HEK293 (cell line): Measurements from ENCODE around the gene MACF1.

Experiments used
- CTCF ChIA-PET: fragments of 350-600 bp; formaldehyde crosslinking; extraction: SDS; loops from one replicate; lab custom pipeline; 2021; ENCODE audit warnings: antibody characterized with exemption; lab: Yijun Ruan, JAX
- POLR2A ChIA-PET: fragments of 300-600 bp; formaldehyde crosslinking; extraction: SDS; loops from one replicate; lab custom pipeline; 2020; ENCODE audit warnings: antibody characterized with exemption, inconsistent platforms; lab: Yijun Ruan, JAX
- H3K27ac ChIP-seq: fragments of 200-500 bp; sonication (Bioruptor generic); 2 replicates; pipeline ENCODE4 v1.5.1; 2014; ENCODE audit warnings: low read depth, low read length, control low read depth, inconsistent platforms; ENCODE audit errors: extremely low read depth
- H3K36me3 ChIP-seq, 2 experiments: fragments of 200-500 bp in 1 of 2; sonication (Bioruptor generic) in 1 of 2; 1 replicate in 1 of 2; 2 replicates in 1 of 2; pipeline ENCODE4 v1.5.1; 2014 to 2017; ENCODE audit warnings: inconsistent platforms in 2 of 2, low read length in 2 of 2; ENCODE audit not compliant: control insufficient read depth in 2 of 2, insufficient read depth in 1 of 2
- H3K4me1 ChIP-seq: fragments of 200-500 bp; sonication (Bioruptor generic); 2 replicates; pipeline ENCODE4 v1.5.1; 2014; ENCODE audit warnings: mild to moderate bottlenecking, low read length, inconsistent platforms; ENCODE audit not compliant: control insufficient read depth, insufficient read depth
- H3K4me3 ChIP-seq: 2 replicates; pipeline ENCODE4 v1.5.1; 2011; ENCODE audit warnings: low read depth, mild to moderate bottlenecking, control low read depth, low read length, moderate library complexity
- H3K9me3 ChIP-seq: fragments of 200-500 bp; sonication (Bioruptor generic); 2 replicates; pipeline ENCODE4 v1.5.1; 2014; ENCODE audit warnings: low read depth, low read length, inconsistent platforms; ENCODE audit not compliant: control insufficient read depth, insufficient read depth
- BCL11A ChIP-seq: fragments of 450-650 bp; formaldehyde crosslinking; IDR thresholded peaks from 2 replicates; pipeline ENCODE4 v1.5.1; 2016; ENCODE audit warnings: low read depth, missing biosample characterization, missing genetic modification characterization
- GLIS1 ChIP-seq: fragments of 450-650 bp; formaldehyde crosslinking; IDR thresholded peaks from 2 replicates; pipeline ENCODE4 v1.5.1; 2016; ENCODE audit warnings: missing biosample characterization, missing genetic modification characterization
- KLF10 ChIP-seq: fragments of 450-650 bp; IDR thresholded peaks from 2 replicates; pipeline ENCODE4 v1.5.1; 2018; ENCODE audit warnings: missing biosample characterization, mild to moderate bottlenecking, missing genetic modification characterization
- SP7 ChIP-seq: fragments of 450-650 bp; formaldehyde crosslinking; IDR thresholded peaks from 2 replicates; pipeline ENCODE4 v1.5.1; 2016; ENCODE audit warnings: missing biosample characterization, missing genetic modification characterization
- ZBTB17 ChIP-seq: fragments of 450-650 bp; formaldehyde crosslinking; IDR thresholded peaks from 2 replicates; pipeline ENCODE4 v1.5.1; 2016; ENCODE audit warnings: missing biosample characterization, missing genetic modification characterization
- ZBTB8A ChIP-seq: fragments of 450-650 bp; formaldehyde crosslinking; IDR thresholded peaks from 2 replicates; pipeline ENCODE4 v1.5.1; 2016; ENCODE audit warnings: missing biosample characterization, missing genetic modification characterization
- ZEB2 ChIP-seq: fragments of 450-650 bp; formaldehyde crosslinking; IDR thresholded peaks from 2 replicates; pipeline ENCODE4 v1.5.1; 2016; ENCODE audit warnings: missing biosample characterization, missing genetic modification characterization
- ZFP41 ChIP-seq: fragments of 450-650 bp; formaldehyde crosslinking; IDR thresholded peaks from 2 replicates; pipeline ENCODE4 v1.5.1; 2016; ENCODE audit warnings: missing biosample characterization, missing genetic modification characterization, borderline replicate concordance
- ZIC2 ChIP-seq: fragments of 450-650 bp; formaldehyde crosslinking; IDR thresholded peaks from 2 replicates; pipeline ENCODE4 v1.5.1; 2016; ENCODE audit warnings: missing biosample characterization, missing genetic modification characterization
- ZNF121 ChIP-seq: fragments of 450-650 bp; formaldehyde crosslinking; IDR thresholded peaks from 2 replicates; pipeline ENCODE4 v1.5.1; 2016; ENCODE audit warnings: missing biosample characterization, missing genetic modification characterization
- ZNF140 ChIP-seq: fragments of 450-650 bp; formaldehyde crosslinking; IDR thresholded peaks from 2 replicates; pipeline ENCODE4 v1.5.1; 2016; ENCODE audit warnings: missing biosample characterization, missing genetic modification characterization
- ZNF175 ChIP-seq: fragments of 450-650 bp; formaldehyde crosslinking; IDR thresholded peaks from 2 replicates; pipeline ENCODE4 v1.5.1; 2016; ENCODE audit warnings: missing biosample characterization, missing genetic modification characterization
- ZNF341 ChIP-seq: fragments of 450-650 bp; formaldehyde crosslinking; IDR thresholded peaks from 2 replicates; pipeline ENCODE4; 2016; ENCODE audit warnings: low read depth, missing biosample characterization, missing genetic modification characterization
- ZNF354C ChIP-seq: fragments of 450-650 bp; formaldehyde crosslinking; IDR thresholded peaks from 2 replicates; pipeline ENCODE4 v1.5.1; 2016; ENCODE audit warnings: missing biosample characterization, missing genetic modification characterization, low read depth, borderline replicate concordance
- ZNF404 ChIP-seq: fragments of 450-650 bp; formaldehyde crosslinking; IDR thresholded peaks from 2 replicates; pipeline ENCODE4 v1.5.1; 2017; ENCODE audit warnings: missing biosample characterization, missing genetic modification characterization
- ZNF416 ChIP-seq: fragments of 450-650 bp; formaldehyde crosslinking; IDR thresholded peaks from 2 replicates; pipeline ENCODE4 v1.5.1; 2016; ENCODE audit warnings: missing biosample characterization, missing genetic modification characterization
- ZNF510 ChIP-seq: fragments of 450-650 bp; formaldehyde crosslinking; IDR thresholded peaks from 2 replicates; pipeline ENCODE4 v1.5.1; 2018; ENCODE audit warnings: mild to moderate bottlenecking, missing genetic modification characterization, missing biosample characterization; ENCODE audit not compliant: insufficient replicate concordance
- ZNF514 ChIP-seq: fragments of 450-650 bp; formaldehyde crosslinking; IDR thresholded peaks from 2 replicates; pipeline ENCODE4 v1.5.1; 2016; ENCODE audit warnings: missing biosample characterization, missing genetic modification characterization
- ZNF529 ChIP-seq: fragments of 450-650 bp; formaldehyde crosslinking; IDR thresholded peaks from 2 replicates; pipeline ENCODE4 v1.5.1; 2017; ENCODE audit warnings: missing genetic modification characterization, missing biosample characterization; ENCODE audit not compliant: insufficient replicate concordance
- ZNF558 ChIP-seq: fragments of 450-650 bp; formaldehyde crosslinking; IDR thresholded peaks from 2 replicates; pipeline ENCODE4 v1.5.1; 2016; ENCODE audit warnings: missing biosample characterization, missing genetic modification characterization
- ZNF571 ChIP-seq: fragments of 450-650 bp; formaldehyde crosslinking; IDR thresholded peaks from 2 replicates; pipeline ENCODE4 v1.5.0; 2017; ENCODE audit warnings: missing biosample characterization, missing genetic modification characterization
- ZNF600 ChIP-seq: fragments of 450-650 bp; formaldehyde crosslinking; IDR thresholded peaks from 2 replicates; pipeline ENCODE4 v1.5.1; 2016; ENCODE audit warnings: missing biosample characterization, missing genetic modification characterization
- ZNF629 ChIP-seq: fragments of 450-650 bp; formaldehyde crosslinking; IDR thresholded peaks from 2 replicates; pipeline ENCODE4 v1.5.1; 2017; ENCODE audit warnings: missing biosample characterization, missing genetic modification characterization
- ZNF660 ChIP-seq: fragments of 450-650 bp; IDR thresholded peaks from 2 replicates; pipeline ENCODE4 v1.5.1; 2018; ENCODE audit warnings: missing biosample characterization, mild to moderate bottlenecking, missing genetic modification characterization
- ZSCAN16 ChIP-seq: fragments of 450-650 bp; formaldehyde crosslinking; IDR thresholded peaks from 2 replicates; pipeline ENCODE4 v1.5.1; 2016; ENCODE audit warnings: missing biosample characterization, missing genetic modification characterization
- TF ChIP-seq, protein P1 (sequence below): fragments of 450-650 bp; formaldehyde crosslinking; IDR thresholded peaks from 2 replicates; pipeline ENCODE4 v1.5.1; 2016; ENCODE audit warnings: missing biosample characterization, missing genetic modification characterization
- TF ChIP-seq, protein P2 (sequence below): fragments of 450-650 bp; formaldehyde crosslinking; IDR thresholded peaks from 2 replicates; pipeline ENCODE4 v1.5.1; 2016; ENCODE audit warnings: missing biosample characterization, missing genetic modification characterization
- TF ChIP-seq, protein P3 (sequence below): fragments of 450-650 bp; formaldehyde crosslinking; IDR thresholded peaks from 2 replicates; pipeline ENCODE4; 2016; ENCODE audit warnings: missing biosample characterization, missing genetic modification characterization
- TF ChIP-seq, protein P4 (sequence below): fragments of 450-650 bp; formaldehyde crosslinking; IDR thresholded peaks from 2 replicates; pipeline ENCODE4 v1.5.1; 2016; ENCODE audit warnings: missing biosample characterization, missing genetic modification characterization
- TF ChIP-seq, protein P5 (sequence below): fragments of 450-650 bp; formaldehyde crosslinking; IDR thresholded peaks from 2 replicates; pipeline ENCODE4 v1.5.1; 2017; ENCODE audit warnings: missing biosample characterization, mild to moderate bottlenecking, missing genetic modification characterization, moderate library complexity

Gene MACF1

DNA sequence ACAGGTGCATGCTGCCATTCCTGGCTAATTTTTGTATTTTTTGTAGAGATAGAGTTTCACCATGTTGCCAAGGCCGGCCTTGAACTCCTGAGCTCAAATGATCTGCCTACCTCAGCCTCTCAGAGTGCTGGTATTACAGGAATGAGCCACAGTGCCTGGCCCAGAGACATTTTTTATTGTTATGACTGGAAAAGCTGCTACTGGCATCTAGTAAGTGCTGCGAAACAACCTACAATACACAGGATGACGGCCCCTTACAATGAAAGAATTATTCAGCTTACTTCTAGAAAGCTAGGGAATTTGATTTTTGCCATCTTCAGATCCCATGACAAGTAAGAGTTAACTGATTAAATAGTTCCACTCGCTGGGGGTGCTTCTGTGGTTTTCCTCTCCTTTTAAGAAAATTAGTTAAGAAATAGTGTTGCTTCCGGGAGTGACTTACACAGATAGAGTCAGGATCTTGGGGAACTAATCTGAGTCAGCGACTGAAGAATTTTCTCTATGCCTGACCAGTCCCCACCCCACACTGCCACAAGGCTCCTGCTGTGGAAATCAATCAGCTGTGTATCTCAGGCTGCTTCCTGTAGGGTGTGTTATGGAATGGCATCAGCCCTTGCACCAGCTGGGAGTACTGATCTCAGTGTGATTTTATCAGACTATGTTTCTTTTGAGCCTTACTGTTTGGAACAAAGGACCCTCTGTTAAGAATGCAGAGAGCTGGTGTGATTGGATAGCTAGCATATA, 194.0 kb downstream of the MACF1 start:
- ChIA-PET POLR2A (interaction anchor here (0.9 to 1.8 kb wide), 4 partner anchors 11 to 130 kb away, joined by 4 to 10 read pairs (median 6); no protein-coding TSS in a partner anchor), CTCF (interaction anchor here (0.6 to 3.8 kb wide), 6 partner anchors 12 to 260 kb away, joined by 3 to 27 read pairs (median 4); no protein-coding TSS in a partner anchor)
- H3K9me3 ChIP-seq = no peaks in the 10 kb centered on the region
- H3K4me1 ChIP-seq = peaks cover 9% of the 10 kb centered on the region; the same call in 1 of the 2 replicates
- no peaks in the 10 kb centered on the region for H3K36me3 ChIP-seq
- H3K4me3 ChIP-seq = no peak overlapping the region
- H3K27ac ChIP-seq = no peak overlapping the region
- TF ChIP-seq, protein P1, sequence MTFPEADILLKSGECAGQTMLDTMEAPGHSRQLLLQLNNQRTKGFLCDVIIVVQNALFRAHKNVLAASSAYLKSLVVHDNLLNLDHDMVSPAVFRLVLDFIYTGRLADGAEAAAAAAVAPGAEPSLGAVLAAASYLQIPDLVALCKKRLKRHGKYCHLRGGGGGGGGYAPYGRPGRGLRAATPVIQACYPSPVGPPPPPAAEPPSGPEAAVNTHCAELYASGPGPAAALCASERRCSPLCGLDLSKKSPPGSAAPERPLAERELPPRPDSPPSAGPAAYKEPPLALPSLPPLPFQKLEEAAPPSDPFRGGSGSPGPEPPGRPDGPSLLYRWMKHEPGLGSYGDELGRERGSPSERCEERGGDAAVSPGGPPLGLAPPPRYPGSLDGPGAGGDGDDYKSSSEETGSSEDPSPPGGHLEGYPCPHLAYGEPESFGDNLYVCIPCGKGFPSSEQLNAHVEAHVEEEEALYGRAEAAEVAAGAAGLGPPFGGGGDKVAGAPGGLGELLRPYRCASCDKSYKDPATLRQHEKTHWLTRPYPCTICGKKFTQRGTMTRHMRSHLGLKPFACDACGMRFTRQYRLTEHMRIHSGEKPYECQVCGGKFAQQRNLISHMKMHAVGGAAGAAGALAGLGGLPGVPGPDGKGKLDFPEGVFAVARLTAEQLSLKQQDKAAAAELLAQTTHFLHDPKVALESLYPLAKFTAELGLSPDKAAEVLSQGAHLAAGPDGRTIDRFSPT (tag by site-specific recombination) = 0 out of 2 replicates have a peak, but pooled peaks have one; percentile 23
- TF ChIP-seq, protein P2, sequence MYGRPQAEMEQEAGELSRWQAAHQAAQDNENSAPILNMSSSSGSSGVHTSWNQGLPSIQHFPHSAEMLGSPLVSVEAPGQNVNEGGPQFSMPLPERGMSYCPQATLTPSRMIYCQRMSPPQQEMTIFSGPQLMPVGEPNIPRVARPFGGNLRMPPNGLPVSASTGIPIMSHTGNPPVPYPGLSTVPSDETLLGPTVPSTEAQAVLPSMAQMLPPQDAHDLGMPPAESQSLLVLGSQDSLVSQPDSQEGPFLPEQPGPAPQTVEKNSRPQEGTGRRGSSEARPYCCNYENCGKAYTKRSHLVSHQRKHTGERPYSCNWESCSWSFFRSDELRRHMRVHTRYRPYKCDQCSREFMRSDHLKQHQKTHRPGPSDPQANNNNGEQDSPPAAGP (tag by site-specific recombination) = 0 out of 2 replicates have a peak, but pooled peaks have one; percentile 44
- TF ChIP-seq ZEB2 (tag by site-specific recombination) = peak; percentile 17; the same call in 1 of the 2 replicates
- TF ChIP-seq ZNF660 (tag by site-specific recombination) = peak; percentile 99
- TF ChIP-seq ZBTB17 (tag by site-specific recombination) = peak; percentile 42; the same call in 1 of the 2 replicates
- TF ChIP-seq, protein P3, sequence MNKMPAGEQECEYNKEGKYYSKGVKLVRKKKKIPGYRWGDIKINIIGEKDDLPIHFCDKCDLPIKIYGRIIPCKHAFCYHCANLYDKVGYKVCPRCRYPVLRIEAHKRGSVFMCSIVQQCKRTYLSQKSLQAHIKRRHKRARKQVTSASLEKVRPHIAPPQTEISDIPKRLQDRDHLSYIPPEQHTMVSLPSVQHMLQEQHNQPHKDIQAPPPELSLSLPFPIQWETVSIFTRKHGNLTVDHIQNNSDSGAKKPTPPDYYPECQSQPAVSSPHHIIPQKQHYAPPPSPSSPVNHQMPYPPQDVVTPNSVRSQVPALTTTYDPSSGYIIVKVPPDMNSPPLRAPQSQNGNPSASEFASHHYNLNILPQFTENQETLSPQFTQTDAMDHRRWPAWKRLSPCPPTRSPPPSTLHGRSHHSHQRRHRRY (tag by site-specific recombination) = no peak
- TF ChIP-seq ZNF600 (tag by site-specific recombination) = peak; percentile 99
- TF ChIP-seq ZFP41 (tag by site-specific recombination) = no peak
- TF ChIP-seq ZNF175 = no peak
- TF ChIP-seq ZNF121 (tag by site-specific recombination) = no peak
- no peak for TF ChIP-seq ZNF140 (tag by site-specific recombination)
- TF ChIP-seq ZNF571 = no peak
- no peak for TF ChIP-seq ZNF510
- TF ChIP-seq ZNF514 (tag by site-specific recombination) = no peak
- TF ChIP-seq ZBTB8A = 0 out of 2 replicates have a peak, but pooled peaks have one; percentile 11
- TF ChIP-seq KLF10 = peak; percentile 81
- TF ChIP-seq ZNF416 (tag by site-specific recombination) = no peak
- no peak for TF ChIP-seq ZNF354C
- no peak for TF ChIP-seq ZNF404 (tag by site-specific recombination)
- no peak for TF ChIP-seq ZNF529
- peak; percentile 97 for TF ChIP-seq ZIC2 (tag by site-specific recombination)
- no peak for TF ChIP-seq BCL11A (tag by site-specific recombination)
- no peak for TF ChIP-seq ZNF558 (tag by site-specific recombination)
- TF ChIP-seq SP7 (tag by site-specific recombination) = peak; percentile 50; the same call in 1 of the 2 replicates
- TF ChIP-seq ZNF629 (tag by site-specific recombination) = peak; percentile 49; the same call in 1 of the 2 replicates
- TF ChIP-seq, protein P4, sequence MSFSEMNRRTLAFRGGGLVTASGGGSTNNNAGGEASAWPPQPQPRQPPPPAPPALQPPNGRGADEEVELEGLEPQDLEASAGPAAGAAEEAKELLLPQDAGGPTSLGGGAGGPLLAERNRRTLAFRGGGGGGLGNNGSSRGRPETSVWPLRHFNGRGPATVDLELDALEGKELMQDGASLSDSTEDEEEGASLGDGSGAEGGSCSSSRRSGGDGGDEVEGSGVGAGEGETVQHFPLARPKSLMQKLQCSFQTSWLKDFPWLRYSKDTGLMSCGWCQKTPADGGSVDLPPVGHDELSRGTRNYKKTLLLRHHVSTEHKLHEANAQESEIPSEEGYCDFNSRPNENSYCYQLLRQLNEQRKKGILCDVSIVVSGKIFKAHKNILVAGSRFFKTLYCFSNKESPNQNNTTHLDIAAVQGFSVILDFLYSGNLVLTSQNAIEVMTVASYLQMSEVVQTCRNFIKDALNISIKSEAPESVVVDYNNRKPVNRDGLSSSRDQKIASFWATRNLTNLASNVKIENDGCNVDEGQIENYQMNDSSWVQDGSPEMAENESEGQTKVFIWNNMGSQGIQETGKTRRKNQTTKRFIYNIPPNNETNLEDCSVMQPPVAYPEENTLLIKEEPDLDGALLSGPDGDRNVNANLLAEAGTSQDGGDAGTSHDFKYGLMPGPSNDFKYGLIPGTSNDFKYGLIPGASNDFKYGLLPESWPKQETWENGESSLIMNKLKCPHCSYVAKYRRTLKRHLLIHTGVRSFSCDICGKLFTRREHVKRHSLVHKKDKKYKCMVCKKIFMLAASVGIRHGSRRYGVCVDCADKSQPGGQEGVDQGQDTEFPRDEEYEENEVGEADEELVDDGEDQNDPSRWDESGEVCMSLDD (tag by site-specific recombination) = no peak
- no peak for TF ChIP-seq ZSCAN16 (tag by site-specific recombination)
- TF ChIP-seq, protein P5, sequence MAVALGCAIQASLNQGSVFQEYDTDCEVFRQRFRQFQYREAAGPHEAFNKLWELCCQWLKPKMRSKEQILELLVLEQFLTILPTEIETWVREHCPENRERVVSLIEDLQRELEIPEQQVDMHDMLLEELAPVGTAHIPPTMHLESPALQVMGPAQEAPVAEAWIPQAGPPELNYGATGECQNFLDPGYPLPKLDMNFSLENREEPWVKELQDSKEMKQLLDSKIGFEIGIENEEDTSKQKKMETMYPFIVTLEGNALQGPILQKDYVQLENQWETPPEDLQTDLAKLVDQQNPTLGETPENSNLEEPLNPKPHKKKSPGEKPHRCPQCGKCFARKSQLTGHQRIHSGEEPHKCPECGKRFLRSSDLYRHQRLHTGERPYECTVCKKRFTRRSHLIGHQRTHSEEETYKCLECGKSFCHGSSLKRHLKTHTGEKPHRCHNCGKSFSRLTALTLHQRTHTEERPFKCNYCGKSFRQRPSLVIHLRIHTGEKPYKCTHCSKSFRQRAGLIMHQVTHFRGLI (tag by site-specific recombination) = no peak
- peak; percentile 69 for TF ChIP-seq ZNF341
- peak; percentile 74 for TF ChIP-seq GLIS1 (tag by site-specific recombination)
